ENCODE results near the gene FLOT1.

GRCh38 chr6:30681766-30682142, 60.7 kb downstream of the FLOT1 start:
- no peak for TF ChIP-seq CTCF (IDR thresholded peaks at IDR 0.05)
- no peak for TF ChIP-seq BHLHE40 (IDR thresholded peaks at IDR 0.05; ENCODE audit: low read depth, low read length)
- no peak for TF ChIP-seq POLR2AphosphoS2 (conservative IDR thresholded peaks at IDR 0.05; ENCODE audit: low read length)
- TF ChIP-seq JUN (IDR thresholded peaks at IDR 0.05), result no peak
- no peak for TF ChIP-seq POLR2A (IDR thresholded peaks at IDR 0.05; ENCODE audit: low read length)
- no peak for TF ChIP-seq CBX8 (IDR thresholded peaks at IDR 0.05)
- no peak for TF ChIP-seq REST (IDR thresholded peaks at IDR 0.05)
- TF ChIP-seq KDM1A (IDR thresholded peaks at IDR 0.05; ENCODE audit: low read depth), result no peak
- TF ChIP-seq MYC (IDR thresholded peaks at IDR 0.05; ENCODE audit: borderline replicate concordance, low read length), result no peak
- TF ChIP-seq CBX2 (IDR thresholded peaks at IDR 0.05; ENCODE audit: borderline replicate concordance, low read depth), result no peak
- TF ChIP-seq, protein P1, sequence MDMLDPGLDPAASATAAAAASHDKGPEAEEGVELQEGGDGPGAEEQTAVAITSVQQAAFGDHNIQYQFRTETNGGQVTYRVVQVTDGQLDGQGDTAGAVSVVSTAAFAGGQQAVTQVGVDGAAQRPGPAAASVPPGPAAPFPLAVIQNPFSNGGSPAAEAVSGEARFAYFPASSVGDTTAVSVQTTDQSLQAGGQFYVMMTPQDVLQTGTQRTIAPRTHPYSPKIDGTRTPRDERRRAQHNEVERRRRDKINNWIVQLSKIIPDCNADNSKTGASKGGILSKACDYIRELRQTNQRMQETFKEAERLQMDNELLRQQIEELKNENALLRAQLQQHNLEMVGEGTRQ (IDR thresholded peaks at IDR 0.05), result no peak
- no peak for TF ChIP-seq RAD21 (conservative IDR thresholded peaks at IDR 0.05 in 1 of 2, IDR thresholded peaks at IDR 0.05 in 1 of 2)

All from A549 (cell line).